ENCODE results near the gene M1AP. TPM values are rescaled to one million over a fixed set of nuclear protein-coding genes. Genes with fewer than 3 reads are reported as not detected.

M1AP gene
- total and polyA plus RNA-seq, 4 donors = 0.77 to 1.2 (median 0.88) TPM

- H3K9me3 ChIP-seq (ENCODE audit: control insufficient read depth in 4 of 4, insufficient read depth in 3 of 4, low read length in 3 of 4) = no peaks in the 10 kb centered on the region
- no peak overlapping the region for H3K4me3 ChIP-seq
- no peak for TF ChIP-seq CTCF (IDR thresholded peaks at IDR 0.05; ENCODE audit: control extremely low read depth, extremely low read depth)
- 83 to 88% methylated on average over 4 of the region's 4 CpGs for WGBS, 2 donors
- no peak overlapping the region for H3K9ac ChIP-seq (ENCODE audit: insufficient read depth in 1 of 2, low read length in 2 of 2)
- ATAC-seq (ENCODE audit: insufficient read depth, low FRiP score) = no peak
- peaks cover 3 to 17% (median 8%) of the 10 kb centered on the region in 5 donors for H3K4me1 ChIP-seq (ENCODE audit: control insufficient read depth in 5 of 5, insufficient read depth in 5 of 5, low read length in 5 of 5)
- DNase-seq = no peak
- no peaks in the 10 kb centered on the region for H3K27me3 ChIP-seq (ENCODE audit: control insufficient read depth in 3 of 3, insufficient read depth in 3 of 3, low read length in 2 of 3)
- H3K36me3 ChIP-seq (ENCODE audit: control insufficient read depth in 4 of 4, insufficient read depth in 4 of 4, low read length in 4 of 4) = peaks cover 5 to 23% (median 13%) of the 10 kb centered on the region in 4 donors
- H3K27ac ChIP-seq (ENCODE audit: low read depth in 1 of 2, low read length in 1 of 2) = no peak overlapping the region
These were observed 114.7 kb downstream of the M1AP start for GRCh38 chr2:74533464-74533863.

- ATAC-seq (ENCODE audit: insufficient read depth, low FRiP score) = no peak
- DNase-seq = peak in 2 of 3 donors; percentile 62 to 71
- Histone ChIP-seq H3K9me3 (ENCODE audit: control insufficient read depth in 4 of 4, insufficient read depth in 3 of 4, low read length in 3 of 4) (no peaks in the 10 kb centered on the region), H3K27ac (ENCODE audit: low read depth in 1 of 2, low read length in 1 of 2) (no peak overlapping the region), H3K27me3 (ENCODE audit: control insufficient read depth in 3 of 3, insufficient read depth in 3 of 3, low read length in 2 of 3) (no peaks in the 10 kb centered on the region), H3K9ac (ENCODE audit: insufficient read depth in 1 of 2, low read length in 2 of 2) (no peak overlapping the region), H3K4me1 (ENCODE audit: control insufficient read depth in 5 of 5, insufficient read depth in 5 of 5, low read length in 5 of 5) (peaks cover 8 to 23% (median 11%) of the 10 kb centered on the region in 5 donors), H3K36me3 (ENCODE audit: control insufficient read depth in 4 of 4, insufficient read depth in 4 of 4, low read length in 4 of 4) (peaks cover 5 to 32% (median 20%) of the 10 kb centered on the region in 4 donors), H3K4me3 (no peak overlapping the region)
- TF ChIP-seq CTCF (IDR thresholded peaks at IDR 0.05; ENCODE audit: control extremely low read depth, extremely low read depth) = peak; percentile 6
These were observed 115.9 kb downstream of the M1AP start for GRCh38 chr2:74532222-74532621.

- WGBS, 2 donors = 72 to 83% methylated on average over 7 of the region's 7 CpGs
- Histone ChIP-seq H3K4me3 (no peak overlapping the region), H3K27ac (ENCODE audit: low read depth in 1 of 2, low read length in 1 of 2) (no peak overlapping the region), H3K4me1 (ENCODE audit: control insufficient read depth in 5 of 5, insufficient read depth in 5 of 5, low read length in 5 of 5) (peaks cover 8 to 23% (median 11%) of the 10 kb centered on the region in 5 donors), H3K36me3 (ENCODE audit: control insufficient read depth in 4 of 4, insufficient read depth in 4 of 4, low read length in 4 of 4) (peaks cover 10 to 37% (median 24%) of the 10 kb centered on the region in 4 donors), H3K27me3 (ENCODE audit: control insufficient read depth in 3 of 3, insufficient read depth in 3 of 3, low read length in 2 of 3) (no peaks in the 10 kb centered on the region), H3K9me3 (ENCODE audit: control insufficient read depth in 4 of 4, insufficient read depth in 3 of 4, low read length in 3 of 4) (no peaks in the 10 kb centered on the region), H3K9ac (ENCODE audit: insufficient read depth in 1 of 2, low read length in 2 of 2) (no peak overlapping the region)
- ATAC-seq (ENCODE audit: insufficient read depth, low FRiP score) = no peak
- no peak for TF ChIP-seq CTCF (IDR thresholded peaks at IDR 0.05; ENCODE audit: control extremely low read depth, extremely low read depth)
- DNase-seq = no peak
These were observed 116.5 kb downstream of the M1AP start for GRCh38 chr2:74531666-74532065.

Measured in lung (tissue), 12 donors.